GM12892 (cell line): ENCODE results near the gene XPO1.

Experiments
- POLR2A ChIP-seq: IDR thresholded peaks from 2 replicates; pipeline ENCODE4 v1.6.1; 2011; ENCODE audit warnings: low read depth, low read length, control low read depth
- TAF1 ChIP-seq: IDR thresholded peaks from 2 replicates; pipeline ENCODE4 v1.6.1; 2011; ENCODE audit warnings: low read depth, mild to moderate bottlenecking, control low read depth, low read length, borderline replicate concordance

GRCh38 chr2:61537950-61538199, 281 bp downstream of the XPO1 start:
- TF ChIP-seq TAF1 (no peak; the same call in 1 of the 2 replicates), POLR2A (no peak; the same call in 1 of the 2 replicates)
